Mononuclear cell (primary cell): ENCODE data around the gene TRIM24. TPM values are rescaled to one million over a fixed set of nuclear protein-coding genes. Genes with fewer than 3 reads are reported as not detected.
"Not testable (repeated sequence)": the region's sequence is repeated elsewhere in the genome, so short reads cannot be mapped to it uniquely, and the experiment has no call there.

Experiments used
- H3K27me3 ChIP-seq: 2 replicates; pipeline ENCODE4 v1.6.0; 2011; ENCODE audit warnings: low read length, control low read depth; ENCODE audit not compliant: insufficient read depth
- H3K4me1 ChIP-seq: 2 replicates; pipeline ENCODE4 v1.5.1; 2011; ENCODE audit warnings: mild to moderate bottlenecking, low read length, control low read depth; ENCODE audit not compliant: insufficient read depth
- H3K4me3 ChIP-seq: 2 replicates; pipeline ENCODE4 v1.5.1; 2011; ENCODE audit warnings: mild to moderate bottlenecking, low read length, moderate library complexity
- H3K9me3 ChIP-seq: 2 replicates; pipeline ENCODE4 v1.5.1; 2011; ENCODE audit warnings: low read depth, mild to moderate bottlenecking, control low read depth, low read length
- total RNA-seq: library from RNA; depleted of rRNA; stranded (reverse); fragments of >200 nt; gene quantifications from one replicate; pipeline ENCODE4 v1.2.3, GENCODE V29; 2012

Gene TRIM24
- total RNA-seq, 1 donor, result 10.7 TPM

GRCh38 chr7:138527746-138528223, 67.7 kb downstream of the TRIM24 start:
- Histone ChIP-seq H3K9me3 (peaks cover 44% of the 10 kb centered on the region), H3K4me1 (no peaks in the 10 kb centered on the region), H3K27me3 (no peaks in the 10 kb centered on the region), H3K4me3 (no peak overlapping the region)

GRCh38 chr7:138536833-138537232, 76.8 kb downstream of the TRIM24 start:
- H3K4me1 ChIP-seq, H3K4me3 ChIP-seq, H3K27me3 ChIP-seq, H3K9me3 ChIP-seq: not testable (repeated sequence)

GRCh38 chr7:138538518-138538917, 78.5 kb downstream of the TRIM24 start:
- Histone ChIP-seq H3K4me1 (no peaks in the 10 kb centered on the region), H3K27me3 (no peaks in the 10 kb centered on the region), H3K4me3 (no peak overlapping the region), H3K9me3 (no peaks in the 10 kb centered on the region)

DNA sequence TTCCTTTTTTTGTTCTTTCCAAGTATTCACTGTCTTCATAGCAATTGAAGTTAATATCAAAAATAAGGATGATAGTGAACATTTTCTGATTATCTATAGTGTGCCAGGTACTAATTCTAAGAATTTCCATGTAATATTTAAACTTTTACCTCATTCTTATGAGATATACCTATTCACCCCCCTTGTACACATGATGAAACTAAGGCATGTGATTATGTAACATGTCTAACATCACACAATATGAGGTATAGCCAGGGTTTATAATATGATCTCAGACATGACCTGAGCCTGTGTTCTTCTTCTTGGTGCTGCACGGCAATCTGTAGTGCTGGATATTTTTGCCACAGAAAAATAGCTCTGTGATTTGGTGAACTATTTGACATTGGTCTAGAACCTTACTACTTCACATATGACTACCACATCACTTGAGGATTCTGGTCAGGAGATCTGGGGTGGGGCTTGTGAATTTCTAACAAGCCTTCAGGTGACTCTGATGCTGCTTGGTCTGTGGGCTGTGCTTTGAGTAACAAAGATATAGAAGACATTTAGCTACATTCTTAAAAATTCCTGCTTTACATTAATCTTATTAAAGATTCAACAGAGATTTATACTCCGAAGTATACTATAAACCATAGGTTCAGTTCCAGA, 79.1 kb downstream of the TRIM24 start:
- H3K4me1 ChIP-seq, result no peaks in the 10 kb centered on the region
- H3K27me3 ChIP-seq, result no peaks in the 10 kb centered on the region
- no peaks in the 10 kb centered on the region for H3K9me3 ChIP-seq
- H3K4me3 ChIP-seq, result no peak overlapping the region

DNA sequence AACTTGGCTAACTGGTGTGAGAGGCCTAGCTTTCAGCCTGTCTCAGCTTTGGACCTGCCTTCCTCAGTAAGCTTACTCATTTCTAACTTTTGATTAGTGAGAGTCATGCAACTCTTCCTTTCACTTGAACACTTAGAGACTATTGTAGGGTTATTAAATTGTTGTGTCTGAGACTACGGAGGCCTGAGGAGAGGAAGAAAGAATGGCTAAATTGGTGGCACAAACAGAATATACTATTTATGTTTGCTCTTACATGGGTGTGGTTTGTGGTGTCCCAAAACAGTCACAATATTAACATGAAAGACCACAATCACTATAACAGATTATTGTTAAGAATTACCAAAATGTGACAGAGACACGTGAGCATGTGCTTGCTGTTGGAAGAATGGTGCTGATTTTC, 82.1 kb downstream of the TRIM24 start:
- peaks cover 12% of the 10 kb centered on the region for H3K9me3 ChIP-seq
- no peaks in the 10 kb centered on the region for H3K4me1 ChIP-seq
- no peaks in the 10 kb centered on the region for H3K27me3 ChIP-seq
- H3K4me3 ChIP-seq, result no peak overlapping the region

- Histone ChIP-seq H3K4me1 (no peaks in the 10 kb centered on the region), H3K9me3 (peaks cover 12% of the 10 kb centered on the region), H3K27me3 (no peaks in the 10 kb centered on the region), H3K4me3 (no peak overlapping the region)
Measured at GRCh38 chr7:138543739-138544138, 83.7 kb downstream of the TRIM24 start.

DNA sequence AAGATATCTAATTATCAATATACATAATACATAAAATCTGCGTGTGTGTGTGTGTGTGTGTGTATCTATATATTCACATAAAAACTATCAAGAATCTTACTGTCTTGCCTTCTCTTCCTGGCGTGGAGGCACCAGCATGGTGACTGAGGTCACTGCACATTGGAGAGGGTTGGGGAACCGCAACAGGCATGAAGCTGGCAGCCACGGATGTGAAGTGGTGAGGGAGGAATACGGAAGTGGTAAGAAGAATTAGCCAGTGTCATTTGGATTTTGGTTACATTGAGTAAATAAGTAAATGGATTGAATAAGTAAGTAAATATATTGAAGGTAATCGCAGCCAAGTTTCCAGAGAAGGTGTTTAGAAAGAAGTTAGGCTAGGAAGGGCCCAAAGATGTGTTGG, 85.1 kb downstream of the TRIM24 start:
- no peaks in the 10 kb centered on the region for H3K27me3 ChIP-seq
- no peaks in the 10 kb centered on the region for H3K4me1 ChIP-seq
- peaks cover 12% of the 10 kb centered on the region for H3K9me3 ChIP-seq
- H3K4me3 ChIP-seq, result no peak overlapping the region

- H3K4me1 ChIP-seq, result no peaks in the 10 kb centered on the region
- H3K9me3 ChIP-seq, result peaks cover 12% of the 10 kb centered on the region
- no peaks in the 10 kb centered on the region for H3K27me3 ChIP-seq
- no peak overlapping the region for H3K4me3 ChIP-seq
Measured at GRCh38 chr7:138546064-138546619, 86.1 kb downstream of the TRIM24 start.

GRCh38 chr7:138546829-138547228, 86.8 kb downstream of the TRIM24 start:
- H3K9me3 ChIP-seq, result peaks cover 12% of the 10 kb centered on the region
- H3K27me3 ChIP-seq, result no peaks in the 10 kb centered on the region

DNA sequence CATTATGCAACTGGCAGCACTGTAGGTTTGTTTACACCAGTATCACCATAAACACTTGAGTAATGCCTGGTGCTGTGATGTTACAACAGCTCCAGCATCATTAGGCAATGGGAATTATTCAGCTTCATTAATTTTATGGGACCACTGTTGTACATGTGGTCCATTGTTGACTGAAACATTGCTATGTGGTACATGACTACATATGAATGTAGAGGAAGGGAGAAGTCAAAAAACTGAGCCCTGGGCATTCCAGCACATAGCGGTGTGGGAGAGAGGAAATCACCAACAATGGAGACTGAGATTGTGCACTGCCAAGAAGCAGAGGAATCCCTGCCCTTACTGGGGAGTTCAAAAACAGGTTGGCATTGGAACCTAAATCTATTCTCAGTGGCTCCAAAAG, 89.0 kb downstream of the TRIM24 start:
- no peak overlapping the region for H3K4me3 ChIP-seq
- no peaks in the 10 kb centered on the region for H3K4me1 ChIP-seq
- H3K27me3 ChIP-seq, result no peaks in the 10 kb centered on the region
- H3K9me3 ChIP-seq, result peaks cover 12% of the 10 kb centered on the region

More at GRCh38 chr7:138546829-138547228, 86.8 kb downstream of the TRIM24 start:
- H3K4me1 ChIP-seq, result no peaks in the 10 kb centered on the region
- H3K4me3 ChIP-seq, result no peak overlapping the region

DNA sequence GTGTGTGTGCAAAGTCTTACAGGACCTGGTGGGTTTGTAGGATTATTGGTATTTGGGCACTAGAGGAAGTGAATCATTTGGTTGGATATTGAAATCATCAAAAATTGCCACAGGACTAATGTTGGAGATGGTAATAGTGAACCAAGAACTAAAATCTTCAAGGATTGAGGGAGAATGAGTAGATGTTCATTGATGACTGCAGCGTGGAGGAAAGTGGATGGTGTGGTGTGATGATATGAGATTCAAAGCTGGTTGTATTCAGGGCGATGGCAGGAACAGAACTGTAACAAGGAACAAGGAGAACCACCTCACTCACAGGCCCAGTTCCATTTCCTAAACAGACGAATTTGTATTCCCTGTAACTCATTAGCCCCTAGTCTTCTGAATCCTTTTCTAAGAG, 90.3 kb downstream of the TRIM24 start:
- Histone ChIP-seq H3K4me3 (no peak overlapping the region), H3K4me1 (no peaks in the 10 kb centered on the region), H3K27me3 (no peaks in the 10 kb centered on the region), H3K9me3 (peaks cover 14% of the 10 kb centered on the region)

DNA sequence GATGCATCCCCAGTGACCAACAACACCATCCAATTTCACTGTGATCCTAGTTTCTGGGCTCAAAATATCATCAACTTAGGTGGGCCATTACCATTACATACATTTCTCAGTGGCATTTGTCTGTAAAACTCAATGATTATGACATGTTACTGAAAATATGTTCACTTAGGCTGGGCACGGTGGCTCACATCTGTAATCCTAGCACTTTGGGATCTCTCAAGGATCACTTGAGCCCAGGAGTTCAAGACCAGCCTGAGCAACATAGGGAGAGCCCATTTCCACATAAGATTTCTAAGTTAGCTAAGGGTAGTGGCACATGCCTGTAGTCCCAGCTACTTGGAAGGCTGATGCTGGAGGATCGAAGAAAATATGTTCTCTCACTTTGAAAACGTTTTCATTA, 91.0 kb downstream of the TRIM24 start:
- Histone ChIP-seq H3K27me3 (no peaks in the 10 kb centered on the region), H3K4me3 (no peak overlapping the region), H3K9me3 (peaks cover 16% of the 10 kb centered on the region), H3K4me1 (no peaks in the 10 kb centered on the region)

DNA sequence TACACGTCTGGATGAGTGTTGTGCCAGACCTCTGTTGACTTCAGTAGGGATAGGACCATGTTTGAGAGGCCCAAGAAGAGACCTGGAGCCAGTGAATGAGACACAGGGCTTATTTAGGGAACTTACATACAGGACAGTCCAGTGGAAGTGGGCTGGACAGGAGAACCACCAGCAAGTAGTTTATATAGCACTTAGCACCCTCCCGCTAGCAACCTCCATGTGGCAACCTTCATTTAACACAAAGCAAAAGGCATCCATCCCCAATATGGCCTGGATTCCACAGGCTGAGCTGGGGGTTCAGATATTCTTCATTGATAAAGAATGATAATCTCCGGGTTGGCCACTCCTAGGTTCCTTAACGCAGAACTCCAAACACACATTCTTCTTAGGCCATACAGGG, 93.7 kb downstream of the TRIM24 start:
- peaks cover 43% of the 10 kb centered on the region for H3K9me3 ChIP-seq
- no peak overlapping the region for H3K4me3 ChIP-seq
- H3K4me1 ChIP-seq, result no peaks in the 10 kb centered on the region
- H3K27me3 ChIP-seq, result no peaks in the 10 kb centered on the region

GRCh38 chr7:138554674-138555073, 94.6 kb downstream of the TRIM24 start:
- H3K9me3 ChIP-seq, result peaks cover 50% of the 10 kb centered on the region
- no peaks in the 10 kb centered on the region for H3K27me3 ChIP-seq
- no peak overlapping the region for H3K4me3 ChIP-seq
- H3K4me1 ChIP-seq, result no peaks in the 10 kb centered on the region

DNA sequence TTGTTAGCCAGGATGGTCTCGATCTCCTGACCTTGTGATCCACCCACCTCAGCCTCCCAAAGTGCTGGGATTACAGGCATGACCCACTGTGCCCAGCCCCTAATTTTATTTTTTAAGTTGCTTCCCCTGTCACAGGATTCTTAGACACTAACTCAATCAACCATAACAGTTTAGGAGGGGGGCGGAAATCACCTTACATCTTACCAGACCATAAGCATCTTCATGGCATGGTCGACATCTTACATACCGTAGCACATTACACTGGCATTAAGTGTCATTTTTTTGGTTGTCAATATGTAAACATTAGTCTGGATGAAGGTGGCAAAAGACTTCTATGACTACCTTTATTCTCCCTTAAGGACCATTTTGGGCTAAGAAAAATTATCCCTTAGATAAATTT, 95.6 kb downstream of the TRIM24 start:
- Histone ChIP-seq H3K27me3 (no peaks in the 10 kb centered on the region), H3K9me3 (peaks cover 50% of the 10 kb centered on the region), H3K4me3 (no peak overlapping the region), H3K4me1 (no peaks in the 10 kb centered on the region)
